Fibroblast of lung (primary cell): Measurements from ENCODE around the gene E2F2. TPM values are rescaled to one million over a fixed set of nuclear protein-coding genes. Genes with fewer than 3 reads are reported as not detected.

Experiments
- DNase-seq, 2 donors: peaks; one replicate each; pipeline versions ENCODE4 v3.0.0 to v3.0.0-alpha.2; 2010; ENCODE audit warnings: low read depth in 2 of 2
- H2AFZ ChIP-seq: 2 replicates; pipeline ENCODE4 v1.5.1; 2012; ENCODE audit warnings: low read length, control low read depth, inconsistent platforms
- H3K27ac ChIP-seq: 2 replicates; pipeline ENCODE4 v1.5.1; 2011; ENCODE audit warnings: low read length, control low read depth; ENCODE audit not compliant: insufficient read depth
- H3K27me3 ChIP-seq: 2 replicates; pipeline ENCODE4 v1.5.1; 2011; ENCODE audit warnings: mild to moderate bottlenecking, low read length; ENCODE audit not compliant: control insufficient read depth, insufficient read depth
- H3K36me3 ChIP-seq: 2 replicates; pipeline ENCODE4 v1.5.1; 2011; ENCODE audit warnings: low read length; ENCODE audit not compliant: control insufficient read depth, insufficient read depth
- H3K4me1 ChIP-seq: 2 replicates; pipeline ENCODE4 v1.5.1; 2011; ENCODE audit warnings: low read length; ENCODE audit not compliant: control insufficient read depth, insufficient read depth; ENCODE audit errors: extremely low read depth
- H3K4me2 ChIP-seq: 2 replicates; pipeline ENCODE4 v1.5.1; 2011; ENCODE audit warnings: low read length, control low read depth; ENCODE audit not compliant: insufficient read depth; ENCODE audit errors: extremely low read depth
- H3K4me3 ChIP-seq, 4 experiments: fragments of 200-600 bp in 1 of 4; sonication (generic) in 1 of 4; replicated peaks in 1 of 4; 2 replicates each; pipeline ENCODE4 v1.5.1; 2011 to 2016; ENCODE audit warnings: low read length in 4 of 4, low read depth in 3 of 4, mild to moderate bottlenecking in 3 of 4, control low read depth in 2 of 4, inconsistent platforms in 1 of 4, mixed read lengths in 1 of 4; ENCODE audit not compliant: insufficient read depth in 1 of 4; ENCODE audit errors: control extremely low read depth in 1 of 4
- H3K79me2 ChIP-seq: 2 replicates; pipeline ENCODE4 v1.5.1; 2012; ENCODE audit warnings: mild to moderate bottlenecking, low read length, inconsistent platforms; ENCODE audit not compliant: control insufficient read depth, insufficient read depth
- H3K9ac ChIP-seq: 2 replicates; pipeline ENCODE4 v1.5.1; 2011; ENCODE audit warnings: mild to moderate bottlenecking, low read length, control low read depth; ENCODE audit not compliant: insufficient read depth
- H3K9me3 ChIP-seq: 2 replicates; pipeline ENCODE4 v1.5.1; 2012; ENCODE audit warnings: low read depth, low read length; ENCODE audit not compliant: control insufficient read depth, insufficient read depth
- H4K20me1 ChIP-seq: 2 replicates; pipeline ENCODE4 v1.5.1; 2011; ENCODE audit warnings: low read length; ENCODE audit not compliant: control insufficient read depth, insufficient read depth; ENCODE audit errors: extremely low read depth
- EZH2 ChIP-seq: IDR thresholded peaks from 2 replicates; pipeline ENCODE4 v1.5.1; 2012; ENCODE audit warnings: low read length, control low read depth, mild to moderate bottlenecking; ENCODE audit errors: missing control alignments
- polyA plus RNA-seq, 2 donors: library from polyadenylated mRNA; depleted of rRNA in 1 of 2; stranded (reverse) in 1 of 2; unstranded in 1 of 2; fragments of >200 nt; gene quantifications; 2 replicates each; pipeline ENCODE4 v1.2.1, GENCODE V29; 2011 to 2012; ENCODE audit warnings: missing spikeins in 1 of 2
- total RNA-seq: library from RNA; depleted of rRNA; stranded (reverse); fragments of >200 nt; gene quantifications from 2 replicates; pipeline ENCODE4 v1.2.1, GENCODE V29; 2014
- TF ChIP-seq, protein P1 (sequence below), 2 donors: IDR thresholded peaks in 1 of 2; conservative IDR thresholded peaks in 1 of 2; 1 replicate in 1 of 2; 2 replicates in 1 of 2; pipeline ENCODE4 v1.5.1; 2011 to 2012; ENCODE audit warnings: low read length in 2 of 2, control low read depth in 1 of 2, inconsistent platforms in 1 of 2, low read depth in 1 of 2, mild to moderate bottlenecking in 1 of 2

Gene E2F2
- total and polyA plus RNA-seq, 2 donors (not counting 1 experiment from before 2014, with no cell fraction given) = 0.17 to 0.26 TPM

DNA sequence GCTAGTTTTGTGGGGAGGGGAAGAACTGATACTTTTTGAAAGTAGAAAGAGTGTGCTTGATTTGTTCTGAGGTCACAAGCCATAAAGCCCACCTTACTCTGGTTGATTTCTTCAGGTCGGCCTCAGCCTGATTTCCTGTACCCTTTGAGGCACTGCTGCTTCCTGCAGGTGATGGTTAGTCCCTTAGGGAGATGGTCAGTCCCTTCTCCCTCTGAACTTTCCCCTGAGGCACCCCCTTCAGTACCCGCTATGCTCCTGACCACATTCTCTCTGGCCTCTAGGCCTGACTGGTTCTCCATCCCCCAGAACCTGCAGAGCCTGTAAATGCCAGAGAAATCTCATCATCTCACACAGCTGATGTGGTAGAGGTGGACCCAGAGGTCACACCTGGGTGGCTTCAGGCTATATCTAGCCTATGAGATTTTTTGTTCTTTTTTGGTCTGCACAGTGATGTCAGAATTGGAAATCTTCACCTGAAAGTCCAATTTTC lies 43.3 kb upstream of the E2F2 start:
- TF ChIP-seq, protein P1, sequence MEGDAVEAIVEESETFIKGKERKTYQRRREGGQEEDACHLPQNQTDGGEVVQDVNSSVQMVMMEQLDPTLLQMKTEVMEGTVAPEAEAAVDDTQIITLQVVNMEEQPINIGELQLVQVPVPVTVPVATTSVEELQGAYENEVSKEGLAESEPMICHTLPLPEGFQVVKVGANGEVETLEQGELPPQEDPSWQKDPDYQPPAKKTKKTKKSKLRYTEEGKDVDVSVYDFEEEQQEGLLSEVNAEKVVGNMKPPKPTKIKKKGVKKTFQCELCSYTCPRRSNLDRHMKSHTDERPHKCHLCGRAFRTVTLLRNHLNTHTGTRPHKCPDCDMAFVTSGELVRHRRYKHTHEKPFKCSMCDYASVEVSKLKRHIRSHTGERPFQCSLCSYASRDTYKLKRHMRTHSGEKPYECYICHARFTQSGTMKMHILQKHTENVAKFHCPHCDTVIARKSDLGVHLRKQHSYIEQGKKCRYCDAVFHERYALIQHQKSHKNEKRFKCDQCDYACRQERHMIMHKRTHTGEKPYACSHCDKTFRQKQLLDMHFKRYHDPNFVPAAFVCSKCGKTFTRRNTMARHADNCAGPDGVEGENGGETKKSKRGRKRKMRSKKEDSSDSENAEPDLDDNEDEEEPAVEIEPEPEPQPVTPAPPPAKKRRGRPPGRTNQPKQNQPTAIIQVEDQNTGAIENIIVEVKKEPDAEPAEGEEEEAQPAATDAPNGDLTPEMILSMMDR (conservative IDR thresholded peaks at IDR 0.05 in 1 of 2, IDR thresholded peaks at IDR 0.05 in 1 of 2; ENCODE audit: low read depth in 1 of 2, low read length in 2 of 2) = no peak
- TF ChIP-seq EZH2 = no peak
- H3K9me3 ChIP-seq = no peaks in the 10 kb centered on the region
- no peak for DNase-seq

DNA sequence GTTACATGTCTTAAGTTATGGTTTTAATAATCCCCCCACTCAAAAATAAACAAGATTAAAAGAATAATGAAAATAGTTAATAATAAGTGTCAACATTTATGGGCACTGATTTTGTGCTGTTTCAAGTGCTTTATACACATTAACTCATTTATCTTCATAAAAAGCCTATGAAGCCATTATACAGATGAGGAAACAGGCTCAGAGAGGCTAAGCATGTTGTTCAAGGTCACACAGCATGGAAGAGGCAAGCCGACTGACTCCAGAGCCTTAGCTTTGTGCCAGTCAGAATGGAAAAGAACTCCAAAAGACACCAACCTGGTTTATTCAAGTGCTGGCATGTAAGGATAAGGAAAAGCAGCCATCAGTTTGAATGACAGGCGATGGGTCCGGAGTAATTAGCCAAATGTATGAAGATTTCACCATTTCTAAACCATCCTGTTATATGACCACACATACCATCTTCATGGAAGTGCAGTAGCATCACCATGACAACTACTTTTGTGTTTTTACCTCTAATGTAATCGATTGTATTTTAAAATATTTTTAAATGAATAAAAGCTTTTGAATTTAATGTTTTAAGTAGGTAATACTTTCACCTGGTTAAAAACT lies 42.6 kb upstream of the E2F2 start:
- no peak overlapping the region for H3K4me3 ChIP-seq
- no peaks in the 10 kb centered on the region for H4K20me1 ChIP-seq
- H3K9ac ChIP-seq = no peak overlapping the region
- H3K9me3 ChIP-seq = no peaks in the 10 kb centered on the region
- no peak overlapping the region for H3K27ac ChIP-seq
- no peak for DNase-seq
- TF ChIP-seq EZH2 = no peak
- no peak overlapping the region for H3K4me2 ChIP-seq
- H3K4me1 ChIP-seq = peaks cover 23% of the 10 kb centered on the region
- no peak overlapping the region for H2AFZ ChIP-seq
- no peaks in the 10 kb centered on the region for H3K27me3 ChIP-seq
- no peaks in the 10 kb centered on the region for H3K79me2 ChIP-seq
- H3K36me3 ChIP-seq = no peaks in the 10 kb centered on the region

More for the DNA sequence above, 43.3 kb upstream of the E2F2 start:
- no peaks in the 10 kb centered on the region for H3K27me3 ChIP-seq
- H4K20me1 ChIP-seq = no peaks in the 10 kb centered on the region
- peaks cover 23% of the 10 kb centered on the region for H3K4me1 ChIP-seq
- no peaks in the 10 kb centered on the region for H3K79me2 ChIP-seq
- no peaks in the 10 kb centered on the region for H3K36me3 ChIP-seq
- H3K4me2 ChIP-seq = no peak overlapping the region
- H3K9ac ChIP-seq = no peak overlapping the region
- H3K27ac ChIP-seq = no peak overlapping the region
- no peak overlapping the region for H3K4me3 ChIP-seq
- H2AFZ ChIP-seq = no peak overlapping the region

DNA sequence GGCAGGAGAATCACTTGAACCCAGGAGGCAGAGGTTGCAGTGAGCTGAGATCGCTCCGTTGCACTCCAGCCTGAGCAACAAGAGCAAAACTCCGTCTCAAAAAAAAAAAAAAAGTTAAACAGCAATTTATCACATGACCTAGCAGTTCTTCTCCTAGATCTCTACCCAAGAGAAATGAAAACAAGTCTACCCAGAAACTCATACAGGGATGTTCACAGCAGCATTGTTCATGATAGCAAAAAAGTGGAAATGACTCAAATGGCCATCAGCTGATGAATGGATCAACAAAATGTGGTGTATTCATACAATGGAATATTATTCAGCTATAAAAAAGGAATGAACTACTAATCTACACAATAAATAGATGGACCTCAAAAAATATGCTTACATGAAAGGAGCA lies 40.4 kb upstream of the E2F2 start:
- TF ChIP-seq, protein P1 (conservative IDR thresholded peaks at IDR 0.05 in 1 of 2, IDR thresholded peaks at IDR 0.05 in 1 of 2; ENCODE audit: low read depth in 1 of 2, low read length in 2 of 2) = no peak
- no peak for TF ChIP-seq EZH2
- Histone ChIP-seq H3K79me2 (no peaks in the 10 kb centered on the region), H3K4me3 (no peak overlapping the region), H4K20me1 (no peaks in the 10 kb centered on the region), H3K36me3 (no peaks in the 10 kb centered on the region), H3K4me2 (no peak overlapping the region), H3K9me3 (no peaks in the 10 kb centered on the region), H3K4me1 (peaks cover 6% of the 10 kb centered on the region), H2AFZ (no peak overlapping the region), H3K27ac (no peak overlapping the region), H3K27me3 (no peaks in the 10 kb centered on the region), H3K9ac (no peak overlapping the region)
- no peak for DNase-seq
